Neural cell (in vitro differentiated cells): ENCODE measurements around the gene ZNF200. TPM values are rescaled to one million over a fixed set of nuclear protein-coding genes. Genes with fewer than 3 reads are reported as not detected.

Experiments used
- H2AFZ ChIP-seq: fragments of 200-600, 300-800 bp; sonication (generic), shearing (Covaris generic); 2 replicates; pipeline ENCODE4 v1.6.0; 2014; ENCODE audit warnings: low read depth, mild to moderate bottlenecking, antibody characterized with exemption, low read length, moderate library complexity
- H3F3A ChIP-seq: fragments of 200-600 bp; shearing (Covaris generic); 2 replicates; pipeline ENCODE4 v1.6.1; 2016; ENCODE audit warnings: mild to moderate bottlenecking, moderate library complexity, mixed read lengths, antibody characterized with exemption, low read length; ENCODE audit not compliant: insufficient read depth, poor library complexity, severe bottlenecking
- H3K27ac ChIP-seq: fragments of 200-600, 300-800 bp; sonication (generic), shearing (Covaris generic); 2 replicates; pipeline ENCODE4 v1.5.1; 2014; ENCODE audit warnings: mild to moderate bottlenecking, low read length, moderate library complexity
- H3K27me3 ChIP-seq: fragments of 300-800, 200-600 bp; sonication (generic), shearing (Covaris generic); 2 replicates; pipeline ENCODE4 v1.6.0; 2014; ENCODE audit warnings: mild to moderate bottlenecking, low read depth, low read length, moderate library complexity; ENCODE audit not compliant: insufficient read depth
- H3K36me3 ChIP-seq: fragments of 300-800, 200-600 bp; sonication (generic), shearing (Covaris generic); 2 replicates; pipeline ENCODE4 v1.5.1; 2014; ENCODE audit warnings: mild to moderate bottlenecking, antibody characterized with exemption, low read length, moderate library complexity; ENCODE audit not compliant: insufficient read depth
- H3K4me2 ChIP-seq: fragments of 300-800, 200-600 bp; sonication (generic), shearing (Covaris generic); 2 replicates; pipeline ENCODE4 v1.6.0; 2014; ENCODE audit warnings: mild to moderate bottlenecking, low read length
- H3K4me3 ChIP-seq: fragments of 300-800, 200-600 bp; sonication (generic), shearing (Covaris generic); 2 replicates; pipeline ENCODE4 v1.5.1; 2014; ENCODE audit warnings: mild to moderate bottlenecking, low read length, moderate library complexity
- H3K79me2 ChIP-seq: fragments of 200-600 bp; shearing (Covaris generic); replicated peaks from 2 replicates; pipeline ENCODE4 v1.6.0; 2014; ENCODE audit warnings: mild to moderate bottlenecking, low read length, moderate library complexity; ENCODE audit not compliant: insufficient read depth
- H3K9ac ChIP-seq: fragments of 300-800, 200-600 bp; sonication (generic), shearing (Covaris generic); 2 replicates; pipeline ENCODE4 v1.6.1; 2016; ENCODE audit warnings: mild to moderate bottlenecking, low read length, mixed read lengths
- H3K9me2 ChIP-seq: fragments of 200-600 bp; shearing (Covaris generic); 2 replicates; pipeline ENCODE4 v1.6.1; 2016; ENCODE audit warnings: mild to moderate bottlenecking, low read length, mixed read lengths; ENCODE audit not compliant: insufficient read depth
- H3K9me3 ChIP-seq: fragments of 200-600, 300-800 bp; sonication (generic), shearing (Covaris generic); 2 replicates; pipeline ENCODE4 v1.6.1; 2016; ENCODE audit warnings: mild to moderate bottlenecking, mixed run types, low read length, moderate library complexity, mixed read lengths
- H4K20me1 ChIP-seq: fragments of 200-600 bp; shearing (Covaris generic); 2 replicates; pipeline ENCODE4 v1.6.1; 2016; ENCODE audit warnings: mild to moderate bottlenecking, mixed run types; ENCODE audit not compliant: insufficient read depth
- EP300 ChIP-seq: fragments of 450-650 bp; conservative IDR thresholded peaks from 2 replicates; pipeline ENCODE4 v1.6.1; 2014; ENCODE audit warnings: antibody characterized with exemption, mild to moderate bottlenecking, moderate library complexity; ENCODE audit not compliant: poor library complexity, severe bottlenecking
- EZH2 ChIP-seq: fragments of 200-600, 300-800 bp; shearing (Covaris generic), sonication (generic); IDR thresholded peaks from 2 replicates; pipeline ENCODE4 v1.6.1; 2014; ENCODE audit warnings: antibody characterized with exemption, low read length, borderline replicate concordance, mild to moderate bottlenecking; ENCODE audit not compliant: insufficient read depth, poor library complexity, severe bottlenecking
- MXI1 ChIP-seq: fragments of 450-650 bp; conservative IDR thresholded peaks from 2 replicates; pipeline ENCODE4 v1.6.1; 2014; ENCODE audit warnings: antibody characterized with exemption, mild to moderate bottlenecking; ENCODE audit not compliant: poor library complexity, severe bottlenecking
- POLR2AphosphoS5 ChIP-seq: IDR thresholded peaks from 2 replicates; pipeline ENCODE4 v1.6.1; 2012
- RAD21 ChIP-seq: fragments of 450-650 bp; conservative IDR thresholded peaks from 2 replicates; pipeline ENCODE4 v1.6.1; 2014; ENCODE audit warnings: antibody characterized with exemption, mild to moderate bottlenecking, moderate library complexity
- SMC3 ChIP-seq: fragments of 450-650 bp; conservative IDR thresholded peaks from 2 replicates; pipeline ENCODE4 v1.6.1; 2014; ENCODE audit warnings: antibody characterized with exemption, mild to moderate bottlenecking, moderate library complexity; ENCODE audit not compliant: poor library complexity
- TAF1 ChIP-seq: IDR thresholded peaks from 2 replicates; pipeline ENCODE4 v1.6.1; 2012; ENCODE audit warnings: low read depth
- polyA plus RNA-seq: library from polyadenylated mRNA; depleted of rRNA; stranded (reverse); fragments of >200 nt; gene quantifications from 2 replicates; pipeline ENCODE4 v1.2.3, GENCODE V29; 2014
- TF ChIP-seq, protein P1 (sequence below): IDR thresholded peaks from 2 replicates; pipeline ENCODE4 v1.6.1; 2012; ENCODE audit warnings: borderline replicate concordance
- TF ChIP-seq, protein P2 (sequence below): fragments of 450-650 bp; IDR thresholded peaks from 2 replicates; pipeline ENCODE4 v1.5.1; 2014; ENCODE audit warnings: antibody characterized with exemption, mild to moderate bottlenecking, moderate library complexity; ENCODE audit not compliant: poor library complexity, severe bottlenecking

ZNF200 gene
- polyA plus RNA-seq, 1 donor from 2014 or later = 20.8 TPM

DNA sequence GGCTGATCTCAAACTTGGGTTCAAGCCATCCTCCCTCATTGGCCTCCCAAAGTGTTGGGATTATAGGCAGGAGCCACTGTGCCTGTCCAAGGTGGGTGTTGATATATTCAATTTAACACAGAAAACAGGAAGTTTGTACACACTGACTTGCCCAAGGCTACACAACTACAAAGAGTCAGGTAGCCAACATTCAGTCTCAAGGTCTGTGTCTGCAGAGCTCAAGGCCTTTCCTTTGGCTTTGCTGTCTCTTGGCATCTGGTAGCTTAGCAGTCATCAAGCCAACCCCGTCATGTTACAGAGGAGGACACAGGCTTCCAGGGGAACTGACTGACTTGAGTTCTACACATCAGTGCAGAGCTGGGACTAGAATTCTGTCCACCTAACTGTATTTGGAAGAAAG lies 33.3 kb upstream of the ZNF200 start:
- Histone ChIP-seq H3K9ac (no peak overlapping the region), H3K9me3 (no peaks in the 10 kb centered on the region), H3K4me3 (no peak overlapping the region), H3K4me2 (no peak overlapping the region), H3K27ac (no peak overlapping the region), H3K79me2 (no peaks in the 10 kb centered on the region), H3F3A (no peaks in the 10 kb centered on the region), H4K20me1 (no peaks in the 10 kb centered on the region), H3K9me2 (no peaks in the 10 kb centered on the region), H2AFZ (no peak overlapping the region), H3K36me3 (no peaks in the 10 kb centered on the region), H3K27me3 (no peaks in the 10 kb centered on the region)
- TF ChIP-seq RAD21 (no peak), TAF1 (no peak), POLR2AphosphoS5 (no peak), EZH2 (no peak), SMC3 (no peak), EP300 (no peak), MXI1 (no peak)
- TF ChIP-seq, protein P1, sequence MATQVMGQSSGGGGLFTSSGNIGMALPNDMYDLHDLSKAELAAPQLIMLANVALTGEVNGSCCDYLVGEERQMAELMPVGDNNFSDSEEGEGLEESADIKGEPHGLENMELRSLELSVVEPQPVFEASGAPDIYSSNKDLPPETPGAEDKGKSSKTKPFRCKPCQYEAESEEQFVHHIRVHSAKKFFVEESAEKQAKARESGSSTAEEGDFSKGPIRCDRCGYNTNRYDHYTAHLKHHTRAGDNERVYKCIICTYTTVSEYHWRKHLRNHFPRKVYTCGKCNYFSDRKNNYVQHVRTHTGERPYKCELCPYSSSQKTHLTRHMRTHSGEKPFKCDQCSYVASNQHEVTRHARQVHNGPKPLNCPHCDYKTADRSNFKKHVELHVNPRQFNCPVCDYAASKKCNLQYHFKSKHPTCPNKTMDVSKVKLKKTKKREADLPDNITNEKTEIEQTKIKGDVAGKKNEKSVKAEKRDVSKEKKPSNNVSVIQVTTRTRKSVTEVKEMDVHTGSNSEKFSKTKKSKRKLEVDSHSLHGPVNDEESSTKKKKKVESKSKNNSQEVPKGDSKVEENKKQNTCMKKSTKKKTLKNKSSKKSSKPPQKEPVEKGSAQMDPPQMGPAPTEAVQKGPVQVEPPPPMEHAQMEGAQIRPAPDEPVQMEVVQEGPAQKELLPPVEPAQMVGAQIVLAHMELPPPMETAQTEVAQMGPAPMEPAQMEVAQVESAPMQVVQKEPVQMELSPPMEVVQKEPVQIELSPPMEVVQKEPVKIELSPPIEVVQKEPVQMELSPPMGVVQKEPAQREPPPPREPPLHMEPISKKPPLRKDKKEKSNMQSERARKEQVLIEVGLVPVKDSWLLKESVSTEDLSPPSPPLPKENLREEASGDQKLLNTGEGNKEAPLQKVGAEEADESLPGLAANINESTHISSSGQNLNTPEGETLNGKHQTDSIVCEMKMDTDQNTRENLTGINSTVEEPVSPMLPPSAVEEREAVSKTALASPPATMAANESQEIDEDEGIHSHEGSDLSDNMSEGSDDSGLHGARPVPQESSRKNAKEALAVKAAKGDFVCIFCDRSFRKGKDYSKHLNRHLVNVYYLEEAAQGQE = no peak
- TF ChIP-seq, protein P2, sequence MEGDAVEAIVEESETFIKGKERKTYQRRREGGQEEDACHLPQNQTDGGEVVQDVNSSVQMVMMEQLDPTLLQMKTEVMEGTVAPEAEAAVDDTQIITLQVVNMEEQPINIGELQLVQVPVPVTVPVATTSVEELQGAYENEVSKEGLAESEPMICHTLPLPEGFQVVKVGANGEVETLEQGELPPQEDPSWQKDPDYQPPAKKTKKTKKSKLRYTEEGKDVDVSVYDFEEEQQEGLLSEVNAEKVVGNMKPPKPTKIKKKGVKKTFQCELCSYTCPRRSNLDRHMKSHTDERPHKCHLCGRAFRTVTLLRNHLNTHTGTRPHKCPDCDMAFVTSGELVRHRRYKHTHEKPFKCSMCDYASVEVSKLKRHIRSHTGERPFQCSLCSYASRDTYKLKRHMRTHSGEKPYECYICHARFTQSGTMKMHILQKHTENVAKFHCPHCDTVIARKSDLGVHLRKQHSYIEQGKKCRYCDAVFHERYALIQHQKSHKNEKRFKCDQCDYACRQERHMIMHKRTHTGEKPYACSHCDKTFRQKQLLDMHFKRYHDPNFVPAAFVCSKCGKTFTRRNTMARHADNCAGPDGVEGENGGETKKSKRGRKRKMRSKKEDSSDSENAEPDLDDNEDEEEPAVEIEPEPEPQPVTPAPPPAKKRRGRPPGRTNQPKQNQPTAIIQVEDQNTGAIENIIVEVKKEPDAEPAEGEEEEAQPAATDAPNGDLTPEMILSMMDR = no peak

DNA sequence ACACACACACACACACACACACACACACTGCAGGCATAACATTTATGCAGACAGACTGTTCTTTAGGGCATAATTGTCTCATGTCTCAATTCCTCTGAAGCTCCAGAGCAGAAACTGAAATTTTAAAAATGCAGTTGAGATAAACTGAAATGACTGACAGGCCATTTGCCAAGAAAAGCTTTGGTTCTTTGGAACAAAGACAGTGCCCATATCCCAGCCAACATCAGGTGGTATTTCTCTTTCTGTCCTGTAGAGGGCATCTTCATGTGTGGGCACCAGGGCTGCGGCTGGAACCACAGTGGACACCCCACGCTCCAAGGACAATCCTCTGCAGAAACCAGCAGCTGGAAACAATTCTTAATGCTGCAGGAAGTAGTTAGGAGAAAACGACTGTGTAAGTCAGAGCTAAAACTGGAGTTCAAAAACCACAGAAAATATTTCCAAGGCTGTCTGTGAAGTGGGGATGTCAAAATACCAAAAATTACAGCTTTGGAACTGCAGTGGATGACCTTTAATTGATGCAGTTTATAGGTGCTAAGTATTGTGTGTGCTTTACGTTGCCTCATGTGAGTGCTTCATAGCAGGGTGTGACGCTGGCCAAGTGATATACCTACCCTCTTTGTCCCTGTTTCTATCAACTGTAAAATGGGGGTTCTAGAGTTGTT lies 32.0 kb upstream of the ZNF200 start:
- Histone ChIP-seq H3K9me3 (no peaks in the 10 kb centered on the region), H3K79me2 (no peaks in the 10 kb centered on the region), H3K9me2 (no peaks in the 10 kb centered on the region), H3F3A (no peaks in the 10 kb centered on the region), H4K20me1 (no peaks in the 10 kb centered on the region), H3K36me3 (no peaks in the 10 kb centered on the region), H3K27me3 (no peaks in the 10 kb centered on the region), H2AFZ (no peak overlapping the region), H3K27ac (no peak overlapping the region), H3K9ac (no peak overlapping the region), H3K4me2 (no peak overlapping the region), H3K4me3 (no peak overlapping the region)
- no peak for TF ChIP-seq TAF1
- TF ChIP-seq, protein P2 = peak; percentile 39
